CD4-positive, alpha-beta T cell treated with Interleukin-1 beta for 1 hour (primary cell): ENCODE data around the gene CD52.

ENCODE experiments used
- DNase-seq, 2 donors: peaks; one replicate each; pipeline ENCODE4 v3.0.0-alpha.2; 2020 to 2022

CD52 gene

GRCh38 chr1:26335774-26336476 is 18.2 kb downstream of the CD52 start:
- peak in 1 of 2 donors; percentile 20 for DNase-seq

GRCh38 chr1:26336477-26337205 is 18.9 kb downstream of the CD52 start:
- DNase-seq, result peak; percentile 88 to 91

- no peak for DNase-seq
Observed at GRCh38 chr1:26337206-26337535, 19.4 kb downstream of the CD52 start.

- DNase-seq, result no peak
Observed at GRCh38 chr1:26337625-26338024, 19.9 kb downstream of the CD52 start.

- DNase-seq, result no peak
Observed at GRCh38 chr1:26338670-26339069, 20.9 kb downstream of the CD52 start.

- DNase-seq, result no peak
Observed at GRCh38 chr1:26340047-26340481, 22.3 kb downstream of the CD52 start.

GRCh38 chr1:26344147-26344920 is 26.6 kb downstream of the CD52 start:
- DNase-seq, result no peak

GRCh38 chr1:26345718-26346117 is 28.0 kb downstream of the CD52 start:
- no peak for DNase-seq

- no peak for DNase-seq
Observed at GRCh38 chr1:26346274-26347033, 28.7 kb downstream of the CD52 start.

GRCh38 chr1:26349188-26349876 is 31.6 kb downstream of the CD52 start:
- no peak for DNase-seq

- no peak for DNase-seq
Observed at GRCh38 chr1:26349877-26350244, 32.1 kb downstream of the CD52 start.

- DNase-seq, result no peak
Observed at GRCh38 chr1:26350343-26350700, 32.6 kb downstream of the CD52 start.

- DNase-seq, result no peak
Observed at GRCh38 chr1:26350701-26351589, 33.2 kb downstream of the CD52 start.

- no peak for DNase-seq
Observed at GRCh38 chr1:26351590-26352337, 34.0 kb downstream of the CD52 start.

GRCh38 chr1:26352338-26352679 is 34.6 kb downstream of the CD52 start:
- no peak for DNase-seq

- DNase-seq, result no peak
Observed at GRCh38 chr1:26353210-26353859, 35.6 kb downstream of the CD52 start.

GRCh38 chr1:26353976-26354820 is 36.4 kb downstream of the CD52 start, which contains the start of gene CRYBG2:
Gene CRYBG2 (minus strand): TSS chr1:26354130. CDS start chr1:26346657, 7,473 bp downstream.
- no peak for DNase-seq

- no peak for DNase-seq
Observed at GRCh38 chr1:26354972-26355371, 37.2 kb downstream of the CD52 start.

GRCh38 chr1:26356106-26356505 is 38.3 kb downstream of the CD52 start:
- no peak for DNase-seq
